Amniotic epithelial cell (primary cell): Measurements from ENCODE around the gene TAOK1.
"Not testable (repeated sequence)": the region's sequence is repeated elsewhere in the genome, so short reads cannot be mapped to it uniquely, and the experiment has no call there.

Experiments
- DNase-seq: peaks from one replicate; pipeline ENCODE4 v3.0.0-alpha.2; 2010; ENCODE audit warnings: low read depth

Gene TAOK1

DNA sequence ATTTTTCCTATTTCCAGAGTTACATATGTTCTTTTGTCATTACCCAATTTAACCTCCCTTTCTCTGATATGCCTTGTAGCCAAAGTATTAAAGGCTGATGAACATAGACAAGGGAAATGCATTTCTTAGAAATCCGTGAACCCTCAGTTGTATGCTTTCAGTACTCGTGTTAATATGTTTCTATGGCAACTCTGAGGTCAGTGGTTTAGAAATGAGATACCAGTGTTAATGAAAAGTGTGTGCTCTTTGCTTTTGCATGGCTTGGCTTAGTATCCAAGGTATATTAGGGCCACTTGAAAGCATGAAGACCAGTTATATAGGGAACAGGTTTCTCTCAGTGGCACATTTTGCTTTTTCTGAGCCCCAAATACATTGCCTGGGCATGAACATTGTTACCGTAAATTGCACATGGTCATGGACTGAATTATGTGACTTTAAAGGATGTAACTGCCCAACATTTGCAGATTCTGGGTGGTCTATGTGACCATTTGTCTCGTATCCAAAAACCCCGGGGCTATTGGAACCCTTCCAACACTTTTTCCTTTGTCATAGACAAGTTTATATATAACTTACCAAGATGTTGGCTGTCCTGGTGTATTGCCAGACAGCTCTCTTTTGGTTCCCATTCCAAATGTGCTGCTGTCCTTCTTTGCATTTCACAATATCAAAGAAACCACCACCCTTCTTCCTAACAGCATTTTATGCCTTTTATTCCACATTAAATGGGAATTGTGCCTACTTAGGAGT, 159.2 kb downstream of the TAOK1 start:
- DNase-seq = peak; percentile 23

DNA sequence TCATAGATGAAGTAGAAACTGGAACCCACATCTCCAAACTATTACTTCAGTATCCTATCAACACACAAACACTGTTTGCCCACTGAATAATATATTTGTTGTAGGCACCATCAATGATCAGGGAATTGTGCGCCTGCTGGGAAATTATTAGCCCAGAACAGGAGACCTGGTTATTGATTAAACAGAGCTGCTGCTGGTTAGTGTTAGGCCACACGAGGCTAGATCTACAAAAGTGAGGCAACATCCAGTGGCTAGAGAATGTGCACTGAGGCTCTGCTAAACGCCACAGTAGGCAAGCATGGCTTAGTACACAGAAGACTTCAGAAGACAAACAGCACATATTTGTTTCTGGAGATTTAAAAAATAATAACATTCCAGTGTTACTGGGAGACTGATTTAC, 165.7 kb downstream of the TAOK1 start:
- no peak for DNase-seq

DNA sequence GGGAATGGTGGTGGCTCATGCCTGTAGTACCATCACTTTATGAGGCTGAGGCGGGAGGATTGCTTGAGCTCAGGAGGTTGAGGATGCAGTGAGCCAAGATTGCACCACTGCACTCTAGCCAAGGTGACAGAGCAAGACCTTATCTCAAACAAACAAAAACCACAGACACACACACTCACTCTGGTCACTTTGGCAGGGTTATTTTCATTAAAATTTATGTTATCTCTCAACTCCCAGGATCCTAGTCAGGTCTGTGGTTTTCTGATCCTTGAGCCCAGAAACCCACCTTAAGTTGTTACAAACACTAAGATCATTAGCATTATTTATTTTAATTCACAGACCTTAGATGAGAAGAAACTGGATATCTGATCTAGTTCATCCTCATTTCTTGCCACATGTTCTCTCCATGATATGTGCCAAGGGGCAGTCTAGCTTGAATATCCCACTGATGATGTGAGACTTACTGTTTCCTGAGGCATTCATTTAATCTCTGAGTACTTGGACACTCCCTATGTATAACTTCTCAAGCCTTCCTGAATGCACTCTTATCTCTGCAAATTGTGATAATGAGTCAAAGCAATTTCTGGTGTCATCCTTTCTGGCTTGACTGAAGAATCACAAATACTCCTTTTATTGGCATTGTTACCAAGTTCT, 167.0 kb downstream of the TAOK1 start:
- DNase-seq = peak; percentile 90

DNA sequence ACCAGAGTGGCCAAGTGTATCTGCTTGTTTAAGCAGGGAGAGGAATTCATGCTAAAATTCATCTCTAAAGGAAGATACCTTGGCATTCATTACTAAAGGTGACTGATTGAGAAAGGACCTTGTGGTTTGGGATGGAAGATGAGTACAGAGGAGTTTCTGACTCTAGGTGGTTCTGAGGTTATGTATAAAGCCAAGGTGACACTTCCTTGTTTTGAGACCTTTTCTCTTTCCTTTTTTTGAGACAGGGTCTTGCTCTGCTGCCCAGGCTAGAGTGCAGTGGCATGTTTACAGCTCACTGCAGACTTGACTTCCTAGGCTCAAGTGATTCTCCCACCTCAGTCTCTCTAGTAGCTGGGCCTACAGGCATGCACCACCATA, 167.6 kb downstream of the TAOK1 start:
- DNase-seq = no peak

DNA sequence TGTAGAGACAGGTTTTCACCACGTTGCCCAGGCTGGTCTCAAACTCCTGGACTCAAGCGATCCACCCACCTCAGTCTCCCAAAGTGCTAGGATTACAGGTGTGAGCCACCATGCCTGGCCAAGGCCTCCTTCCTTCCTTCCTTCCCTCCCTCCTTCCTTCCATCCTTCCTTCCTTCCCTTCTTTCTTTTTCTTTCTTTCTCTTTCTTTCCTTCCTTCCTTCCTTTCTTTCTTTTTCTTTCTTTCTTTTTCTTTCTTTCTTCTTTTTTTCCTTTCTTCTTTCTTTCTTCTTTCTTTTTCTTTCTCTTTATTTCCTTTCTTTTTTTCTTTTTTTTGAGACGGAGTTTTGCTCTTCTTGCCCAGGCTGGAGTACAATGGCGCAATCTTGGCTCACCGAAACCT, 168.0 kb downstream of the TAOK1 start:
- DNase-seq = not testable (repeated sequence)

DNA sequence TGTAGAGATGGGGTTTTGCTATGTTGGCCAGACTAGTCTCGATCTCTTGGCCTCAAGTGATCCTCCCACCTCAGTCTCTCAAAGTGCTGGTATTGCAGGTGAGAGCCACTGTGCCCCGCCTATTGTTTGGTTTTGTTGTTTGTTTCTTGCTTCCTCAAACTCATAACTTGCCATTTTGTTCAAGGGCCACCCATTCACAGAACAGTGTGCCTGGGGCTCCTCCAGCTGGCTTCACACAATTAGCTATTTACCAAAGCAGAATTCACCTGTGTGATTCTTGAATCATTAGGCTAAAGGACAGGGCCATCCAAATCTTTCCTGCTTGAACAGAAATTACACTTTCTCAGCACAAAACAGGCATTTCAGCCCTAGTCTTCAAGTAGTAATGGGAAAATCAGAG, 169.5 kb downstream of the TAOK1 start:
- DNase-seq = no peak

DNA sequence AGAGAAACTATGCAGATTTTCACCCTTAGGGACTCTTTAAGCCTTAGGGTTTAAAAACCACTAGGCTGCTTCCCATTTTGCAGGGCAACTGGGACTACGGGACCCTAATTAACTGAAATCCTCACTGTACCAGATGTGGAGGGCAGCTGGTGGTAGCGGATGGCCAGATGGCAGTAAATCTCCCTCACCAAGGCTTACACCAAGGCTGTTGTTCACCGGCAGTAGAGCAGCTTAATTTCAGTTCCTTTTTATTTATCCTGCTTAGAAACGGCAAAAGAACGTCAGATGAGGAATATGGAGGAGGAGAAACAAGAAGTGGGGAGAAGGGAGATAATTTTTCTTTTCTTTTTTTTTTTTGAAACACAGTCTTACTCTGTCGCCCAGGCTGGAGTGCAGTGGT, 170.2 kb downstream of the TAOK1 start:
- DNase-seq = no peak

GRCh38 chr17:29561554-29562517, 171.7 kb downstream of the TAOK1 start:
- peak; percentile 66 for DNase-seq

- no peak for DNase-seq
Observed at GRCh38 chr17:29562615-29563014, 172.5 kb downstream of the TAOK1 start.

GRCh38 chr17:29563816-29564215, 173.7 kb downstream of the TAOK1 start:
- DNase-seq = no peak

DNA sequence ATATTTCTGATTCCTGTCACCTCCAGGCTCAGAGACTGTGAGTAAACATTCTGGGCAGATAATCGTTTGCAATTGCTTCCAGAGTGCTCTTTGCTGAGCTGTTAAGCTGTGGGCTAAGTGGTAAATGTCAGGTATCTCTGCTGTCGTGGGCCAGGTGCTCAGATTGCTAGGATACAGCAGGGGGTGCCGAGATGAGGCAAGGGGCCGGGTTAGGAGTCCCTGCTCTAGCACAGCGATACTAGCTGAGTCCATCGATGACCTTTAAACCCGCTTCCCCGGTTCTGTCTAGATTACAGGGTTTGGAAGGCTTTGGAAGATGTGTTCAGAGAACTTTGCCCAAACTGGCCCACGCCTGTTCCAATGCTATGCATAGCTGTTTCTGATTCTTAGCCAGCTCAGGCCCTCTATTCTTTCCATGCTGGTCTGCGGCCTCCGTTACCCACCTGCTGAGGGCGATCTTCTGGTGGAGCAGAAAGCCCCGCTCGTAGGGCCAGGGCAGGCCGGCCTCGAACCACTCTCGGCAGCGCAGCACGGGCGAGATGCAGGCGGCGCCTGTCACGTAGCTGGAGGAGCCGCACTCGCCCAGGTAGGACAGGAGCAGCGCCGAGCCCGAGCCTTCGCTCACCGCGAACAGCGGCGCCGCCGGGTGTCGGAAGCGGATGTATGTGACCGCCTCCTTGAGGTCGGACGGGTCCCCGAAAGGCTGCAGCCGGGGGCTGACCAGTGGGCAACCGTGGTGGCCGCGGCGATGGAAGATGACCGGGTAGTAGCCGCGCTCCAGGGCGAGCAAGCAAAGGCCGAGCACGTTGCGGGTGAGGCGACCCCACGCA, 175.7 kb downstream of the TAOK1 start:
- no peak for DNase-seq

- DNase-seq = peak; percentile 70
Observed at GRCh38 chr17:29566473-29567303, 176.5 kb downstream of the TAOK1 start, which contains the start of gene ABHD15. TSS of gene ABHD15 (minus strand) at chr17:29567037. CDS start at chr17:29566966, 71 bp downstream.

- no peak for DNase-seq
Observed at GRCh38 chr17:29567304-29567553, 177.1 kb downstream of the TAOK1 start.

DNA sequence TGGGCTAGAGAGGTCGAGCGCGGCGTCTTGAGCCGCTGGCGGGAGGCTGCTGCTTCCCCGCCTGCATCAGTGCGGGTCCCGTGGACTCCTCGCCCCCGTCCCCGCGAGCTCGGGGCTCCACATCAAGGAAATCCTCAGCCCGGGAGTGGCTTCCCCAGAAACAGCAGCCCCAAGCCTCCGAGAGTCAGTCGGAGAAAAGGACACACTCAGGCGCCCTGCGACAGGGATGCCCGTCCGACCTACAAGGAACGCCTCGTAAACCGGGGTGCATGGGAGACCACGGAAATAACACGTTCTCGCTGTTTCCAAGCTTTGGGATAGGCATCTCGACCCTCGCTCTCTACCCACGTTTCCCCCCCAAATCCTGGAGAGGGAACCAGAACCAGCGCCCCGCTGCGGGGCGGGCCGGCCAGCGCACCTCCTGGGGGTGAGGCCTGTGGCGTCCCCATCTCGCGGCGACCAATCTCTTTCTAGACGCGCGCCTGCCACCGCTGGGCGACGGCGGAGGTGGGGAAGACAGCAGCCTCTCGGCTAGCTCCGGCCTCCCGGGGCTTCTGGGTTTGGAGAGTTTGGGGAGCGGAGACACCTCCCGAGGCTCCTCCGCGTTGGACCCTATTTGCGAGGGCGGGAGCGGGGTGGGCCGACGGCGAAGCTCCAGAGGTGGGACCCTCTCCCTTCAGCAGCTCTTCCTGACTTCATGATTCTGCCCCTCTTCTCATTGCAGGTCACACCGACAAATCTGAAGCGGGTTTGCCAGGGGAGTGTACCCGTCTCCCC, 177.6 kb downstream of the TAOK1 start:
- DNase-seq = no peak

DNA sequence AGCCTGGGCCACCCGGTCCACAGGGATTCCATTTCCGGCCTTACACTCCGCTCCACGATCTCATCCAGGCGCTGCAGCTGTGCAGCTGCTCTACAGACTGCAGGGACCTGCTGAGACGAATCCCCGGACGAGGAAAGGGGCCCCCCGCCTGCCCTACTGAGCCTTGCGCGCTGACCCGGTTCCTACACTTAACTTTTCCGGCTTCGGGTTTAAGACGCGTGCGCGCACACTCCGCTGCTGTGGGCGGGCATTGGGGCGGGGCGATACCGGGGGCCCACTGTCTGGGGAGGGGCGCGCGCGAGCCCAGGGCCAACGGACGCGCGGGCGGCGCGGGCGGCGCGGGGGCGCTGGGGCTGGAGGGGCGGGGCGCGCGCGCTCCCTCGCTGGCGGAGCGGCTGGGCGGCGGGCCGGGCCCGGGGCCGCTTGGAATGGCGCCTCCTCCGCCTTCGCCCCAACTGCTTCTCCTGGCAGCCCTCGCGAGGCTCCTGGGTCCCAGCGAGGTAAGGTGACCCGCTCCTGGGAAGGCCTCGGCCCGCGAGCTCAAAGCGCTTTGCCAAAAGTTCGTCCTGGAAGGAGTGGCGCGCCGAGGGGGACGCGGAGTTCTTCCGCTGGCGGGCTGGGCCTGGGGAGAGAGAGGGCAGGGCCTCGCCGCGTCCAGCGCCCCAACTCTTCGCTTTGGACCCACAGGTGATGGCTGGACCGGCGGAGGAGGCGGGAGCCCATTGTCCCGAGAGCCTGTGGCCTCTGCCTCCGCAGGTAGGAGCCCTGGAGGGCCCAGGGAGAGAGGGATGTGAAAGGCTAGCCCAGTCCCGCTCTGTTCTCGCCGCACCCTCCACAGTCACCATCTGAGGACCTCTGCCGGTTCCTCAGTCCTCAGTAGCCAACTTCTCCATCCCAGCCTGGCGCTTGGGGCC, 178.4 kb downstream of the TAOK1 start, which contains the start of gene TP53I13:
Gene TP53I13, plus strand, starts transcription at position 371 of the 914 bp plus-strand sequence. Its CDS starts 58 bp downstream, at position 429.
- DNase-seq = peak; percentile 79

DNA sequence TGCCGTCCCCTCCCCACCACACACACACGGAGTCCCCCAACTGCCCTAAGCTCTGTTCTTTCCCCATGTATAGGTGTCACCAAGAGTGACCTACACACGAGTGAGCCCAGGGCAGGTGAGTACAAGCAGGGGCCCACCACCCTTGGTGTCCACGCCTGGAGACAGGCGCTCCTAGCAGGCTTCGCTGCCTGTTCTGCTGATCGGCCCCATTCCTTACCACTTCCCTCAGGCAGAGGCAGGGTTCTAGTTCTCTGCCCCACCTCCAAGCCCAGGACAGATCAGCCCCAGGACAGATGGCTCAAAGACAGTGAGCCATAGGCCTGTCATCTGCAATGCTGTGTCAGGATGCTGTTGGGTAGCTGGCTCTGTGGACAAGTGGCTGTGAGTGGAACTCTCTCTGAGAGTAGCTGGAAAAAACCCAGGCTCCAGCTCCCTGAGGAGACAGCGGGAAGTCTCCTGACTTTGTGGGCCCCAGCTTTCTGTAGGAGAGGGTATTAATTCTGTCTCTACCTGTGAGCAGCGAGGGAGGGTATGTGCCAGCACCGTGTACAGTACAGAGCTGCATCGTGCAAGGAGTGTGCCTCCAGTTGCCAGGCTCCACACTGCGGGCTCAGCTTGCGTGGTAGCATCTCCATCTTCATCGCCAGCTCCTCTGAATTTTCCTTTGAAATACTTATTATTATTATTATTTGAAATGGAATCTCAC, 179.2 kb downstream of the TAOK1 start:
- DNase-seq = no peak

- no peak for DNase-seq
Observed at GRCh38 chr17:29570521-29570920, 180.4 kb downstream of the TAOK1 start.

DNA sequence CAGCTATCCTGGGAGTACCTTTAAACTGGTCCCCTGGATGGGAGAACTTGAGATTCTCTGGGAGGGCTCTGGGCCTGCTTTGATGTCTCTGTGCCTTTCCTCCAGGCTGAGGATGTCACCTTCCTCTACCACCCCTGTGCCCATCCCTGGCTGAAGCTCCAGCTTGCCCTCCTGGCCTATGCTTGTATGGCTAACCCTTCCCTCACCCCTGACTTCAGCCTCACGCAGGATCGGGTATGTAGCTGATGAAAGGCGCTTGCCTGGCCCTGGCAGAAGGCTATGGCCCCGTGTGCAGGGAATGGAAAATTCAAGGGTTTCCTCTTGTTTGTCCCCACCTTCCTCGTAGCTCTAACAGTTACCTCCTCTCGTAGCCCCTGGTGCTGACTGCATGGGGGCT, 181.3 kb downstream of the TAOK1 start:
- DNase-seq = no peak
